ENCODE results near the gene CHIC1.
"Not testable (repeated sequence)": the region's sequence is repeated elsewhere in the genome, so short reads cannot be mapped to it uniquely, and the experiment has no call there.

- not testable (repeated sequence) for TF ChIP-seq CTCF (IDR thresholded peaks at IDR 0.05); POLR2AphosphoS5 (IDR thresholded peaks at IDR 0.05; ENCODE audit: low read depth, low read length); SIN3A (IDR thresholded peaks at IDR 0.05; ENCODE audit: borderline replicate concordance, insufficient read depth, low read depth, low read length)
Observed at GRCh38 chrX:73531655-73532054, 31.3 kb upstream of the CHIC1 start.

Data from Panc1 (cell line).